GM12891 (cell line): ENCODE results near the gene ID2.

Experiments
- POLR2A ChIP-seq: IDR thresholded peaks from 2 replicates; pipeline ENCODE4 v1.6.1; 2011; ENCODE audit warnings: low read depth, low read length, control low read depth
- POLR2AphosphoS5 ChIP-seq: IDR thresholded peaks from 2 replicates; pipeline ENCODE4 v1.6.1; 2011; ENCODE audit warnings: low read depth, low read length, control low read depth

- TF ChIP-seq POLR2AphosphoS5 (no peak), POLR2A (no peak)
Observed at GRCh38 chr2:8645176-8645831, 36.6 kb upstream of the ID2 start.
